ENCODE data around the gene SRGAP2. TPM values are rescaled to one million over a fixed set of nuclear protein-coding genes. Genes with fewer than 3 reads are reported as not detected.
"Not testable (repeated sequence)": the region's sequence is repeated elsewhere in the genome, so short reads cannot be mapped to it uniquely, and the experiment has no call there.

SRGAP2 gene
- total RNA-seq, result 10 to 100 TPM in 5 of 6 experiments, 1 to 10 TPM in 1; 9.8 to 20.0 (median 15.3) TPM
- long read RNA-seq, partial matches to known transcripts, result 0 of 1 reads
- long read RNA-seq, other reads (novel, unspliced or antisense), result 1 of 1 reads

DNA sequence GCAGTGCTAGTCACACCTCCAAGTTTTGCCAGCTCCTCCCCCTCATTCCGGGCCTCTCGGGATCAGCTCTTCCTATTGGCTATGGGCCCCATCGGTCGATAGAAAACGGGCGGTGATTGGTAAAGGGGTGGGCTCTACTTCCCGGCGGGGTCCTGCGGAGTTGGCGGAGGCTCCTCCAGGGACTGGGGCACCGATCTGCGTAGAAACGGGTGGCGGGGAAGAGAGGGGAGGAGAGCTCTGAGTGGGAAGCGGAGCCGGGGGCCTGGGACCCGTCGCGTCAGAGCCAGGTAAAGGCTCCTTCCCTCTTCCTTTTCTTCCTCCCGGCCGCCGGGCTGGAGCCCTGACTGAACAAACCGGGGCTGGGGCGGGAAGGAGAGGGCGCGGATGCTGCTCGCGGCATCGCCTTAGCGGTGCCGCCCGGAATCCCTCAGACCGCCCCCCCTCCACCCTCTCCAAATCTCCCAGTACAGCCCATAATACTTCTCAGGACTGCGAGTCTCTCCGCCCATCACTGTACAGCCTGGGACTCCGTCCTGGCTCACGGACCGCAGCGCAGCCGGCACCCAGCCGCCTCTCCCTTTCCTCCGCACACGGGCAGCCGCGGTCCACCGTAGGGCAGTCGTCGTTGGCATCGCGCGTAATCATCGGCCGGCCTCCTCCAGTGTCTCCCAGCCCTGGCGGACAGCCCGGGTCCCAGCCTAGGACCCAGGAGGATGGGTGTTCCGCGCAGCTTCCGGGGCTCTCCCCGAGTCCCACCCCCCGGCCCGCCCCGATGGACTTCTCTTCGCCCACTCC, at the start of gene SRGAP2:
TSS of gene SRGAP2 (plus strand) at position 178 of the 795 bp plus-strand sequence. CDS start 2,430 bp downstream, outside the sequence.
- H3K27me3 ChIP-seq; H3K9me3 ChIP-seq; H3K4me1 ChIP-seq; intact Hi-C loops (cut with DNase I); H3K36me3 ChIP-seq: not testable (repeated sequence)
- WGBS (ENCODE audit: insufficient coverage, low coverage, low lambda C conversion rate, missing lambda C conversion rate), result 0% methylated on average over 10 of the region's 63 CpGs
- ATAC-seq (peak; percentile 12 to 40 (median 24)), DNase-seq (peak; percentile 60 to 71 (median 61))
- Histone ChIP-seq H3K4me3 (peak within 1 kb of the TSS; percentile 49 to 58 (median 58)), H3K27ac (peak within 1 kb of the TSS in 2 of 3 donors; percentile 53 to 56)

DNA sequence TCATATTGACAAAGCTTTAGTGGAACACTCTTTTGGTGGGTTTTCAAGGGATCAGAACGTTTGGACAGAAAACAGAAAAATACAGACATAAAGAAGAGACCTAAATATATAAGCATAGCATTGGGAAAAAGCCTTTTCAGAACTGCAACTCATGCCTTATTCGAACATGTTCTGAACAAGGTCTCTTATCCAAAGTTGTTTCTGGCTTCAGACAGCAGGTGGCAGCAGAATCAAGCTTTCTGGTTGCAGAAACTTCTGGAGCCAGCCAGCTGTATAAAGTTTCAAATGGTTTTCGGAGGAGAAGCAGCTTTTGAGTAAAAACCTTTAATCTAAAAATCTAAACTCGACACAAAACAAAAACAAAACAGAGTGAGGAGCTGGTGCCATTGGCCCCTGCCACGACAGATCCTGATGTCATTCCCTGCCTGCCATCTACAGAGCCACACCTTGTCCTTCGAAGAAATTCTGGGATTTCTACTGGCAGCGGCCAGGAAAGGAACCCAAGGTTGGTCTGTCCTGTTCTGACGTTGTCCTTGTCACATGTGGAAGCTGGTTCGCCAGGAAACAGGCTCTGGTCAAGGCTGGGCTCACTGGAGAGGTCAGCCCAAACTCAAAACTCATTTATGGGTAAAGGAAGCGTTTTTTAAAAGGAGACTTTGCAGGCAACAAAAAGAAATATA, 35.9 kb upstream of the SRGAP2 start:
- H3K27me3 ChIP-seq; intact Hi-C loops (cut with DNase I); H3K9me3 ChIP-seq; DNase-seq; H3K4me3 ChIP-seq; H3K36me3 ChIP-seq; H3K4me1 ChIP-seq; H3K27ac ChIP-seq: not testable (repeated sequence)
- WGBS (ENCODE audit: insufficient coverage, low coverage, low lambda C conversion rate, missing lambda C conversion rate), result 13% methylated on average over 5 of the region's 10 CpGs
- peak; percentile 95 to 98 (median 97) for ATAC-seq
- TF ChIP-seq, protein P1, sequence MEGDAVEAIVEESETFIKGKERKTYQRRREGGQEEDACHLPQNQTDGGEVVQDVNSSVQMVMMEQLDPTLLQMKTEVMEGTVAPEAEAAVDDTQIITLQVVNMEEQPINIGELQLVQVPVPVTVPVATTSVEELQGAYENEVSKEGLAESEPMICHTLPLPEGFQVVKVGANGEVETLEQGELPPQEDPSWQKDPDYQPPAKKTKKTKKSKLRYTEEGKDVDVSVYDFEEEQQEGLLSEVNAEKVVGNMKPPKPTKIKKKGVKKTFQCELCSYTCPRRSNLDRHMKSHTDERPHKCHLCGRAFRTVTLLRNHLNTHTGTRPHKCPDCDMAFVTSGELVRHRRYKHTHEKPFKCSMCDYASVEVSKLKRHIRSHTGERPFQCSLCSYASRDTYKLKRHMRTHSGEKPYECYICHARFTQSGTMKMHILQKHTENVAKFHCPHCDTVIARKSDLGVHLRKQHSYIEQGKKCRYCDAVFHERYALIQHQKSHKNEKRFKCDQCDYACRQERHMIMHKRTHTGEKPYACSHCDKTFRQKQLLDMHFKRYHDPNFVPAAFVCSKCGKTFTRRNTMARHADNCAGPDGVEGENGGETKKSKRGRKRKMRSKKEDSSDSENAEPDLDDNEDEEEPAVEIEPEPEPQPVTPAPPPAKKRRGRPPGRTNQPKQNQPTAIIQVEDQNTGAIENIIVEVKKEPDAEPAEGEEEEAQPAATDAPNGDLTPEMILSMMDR (IDR thresholded peaks at IDR 0.05), result peak in 2 of 4 donors; percentile 23 to 34

DNA sequence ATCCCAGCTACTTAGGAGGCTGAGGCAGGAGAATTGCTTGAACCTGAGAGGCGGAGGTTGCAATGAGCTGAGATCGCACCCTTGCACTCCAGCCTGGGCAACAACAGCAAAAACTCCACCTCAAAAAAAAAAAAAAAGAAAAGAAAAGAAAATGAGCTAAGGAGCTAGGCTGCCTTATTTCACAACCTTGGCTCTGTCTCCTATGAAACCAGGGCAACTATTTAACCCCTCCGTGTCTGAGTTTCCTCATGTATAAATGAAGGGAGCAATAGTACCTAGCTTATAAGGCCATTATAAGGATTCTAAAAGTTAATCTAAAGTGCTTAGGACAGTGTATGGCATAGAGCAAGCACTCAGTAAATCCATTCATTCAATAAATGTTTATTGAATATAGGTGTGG, 33.5 kb upstream of the SRGAP2 start:
- H3K9me3 ChIP-seq; ATAC-seq; H3K4me1 ChIP-seq; DNase-seq; H3K4me3 ChIP-seq; H3K27ac ChIP-seq; H3K36me3 ChIP-seq; H3K27me3 ChIP-seq; intact Hi-C loops (cut with DNase I): not testable (repeated sequence)
- 30% methylated on average over 1 of the region's 3 CpGs for WGBS (ENCODE audit: insufficient coverage, low coverage, low lambda C conversion rate, missing lambda C conversion rate)

DNA sequence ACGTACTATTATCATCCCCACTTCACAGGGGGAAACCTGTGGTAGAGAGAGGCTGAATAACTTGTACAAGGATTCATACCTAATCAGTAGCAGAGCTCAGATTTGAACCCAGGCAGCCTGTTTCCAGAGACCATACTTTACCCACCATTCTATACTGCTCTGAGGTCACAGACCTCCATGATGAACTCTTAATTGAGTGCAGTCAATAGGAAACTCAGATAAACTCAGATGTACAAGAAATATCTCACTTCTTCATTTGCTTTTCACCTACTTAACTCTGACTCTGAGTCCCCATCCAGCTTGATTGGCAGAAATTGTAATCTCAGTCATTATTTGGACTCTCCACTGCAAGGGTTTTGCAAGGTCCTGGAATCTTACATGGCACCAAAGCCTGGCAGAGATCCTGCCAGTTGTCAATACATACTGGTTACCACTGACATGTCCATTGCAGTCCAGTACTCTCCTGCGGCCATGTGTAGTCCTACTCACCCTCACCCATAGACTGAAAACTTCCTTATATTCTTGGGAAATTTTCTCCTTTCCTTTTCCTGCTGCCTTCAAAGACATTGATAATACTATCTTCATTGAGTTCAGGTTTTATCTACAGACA, 30.1 kb upstream of the SRGAP2 start:
- 100% methylated on average over 1 of the region's 2 CpGs for WGBS (ENCODE audit: insufficient coverage, low coverage, low lambda C conversion rate, missing lambda C conversion rate)
- H3K9me3 ChIP-seq; H3K36me3 ChIP-seq; DNase-seq; H3K27ac ChIP-seq; intact Hi-C loops (cut with DNase I); H3K4me3 ChIP-seq; H3K27me3 ChIP-seq; H3K4me1 ChIP-seq: not testable (repeated sequence)
- ATAC-seq, result peak in 1 of 4 donors; percentile 65

DNA sequence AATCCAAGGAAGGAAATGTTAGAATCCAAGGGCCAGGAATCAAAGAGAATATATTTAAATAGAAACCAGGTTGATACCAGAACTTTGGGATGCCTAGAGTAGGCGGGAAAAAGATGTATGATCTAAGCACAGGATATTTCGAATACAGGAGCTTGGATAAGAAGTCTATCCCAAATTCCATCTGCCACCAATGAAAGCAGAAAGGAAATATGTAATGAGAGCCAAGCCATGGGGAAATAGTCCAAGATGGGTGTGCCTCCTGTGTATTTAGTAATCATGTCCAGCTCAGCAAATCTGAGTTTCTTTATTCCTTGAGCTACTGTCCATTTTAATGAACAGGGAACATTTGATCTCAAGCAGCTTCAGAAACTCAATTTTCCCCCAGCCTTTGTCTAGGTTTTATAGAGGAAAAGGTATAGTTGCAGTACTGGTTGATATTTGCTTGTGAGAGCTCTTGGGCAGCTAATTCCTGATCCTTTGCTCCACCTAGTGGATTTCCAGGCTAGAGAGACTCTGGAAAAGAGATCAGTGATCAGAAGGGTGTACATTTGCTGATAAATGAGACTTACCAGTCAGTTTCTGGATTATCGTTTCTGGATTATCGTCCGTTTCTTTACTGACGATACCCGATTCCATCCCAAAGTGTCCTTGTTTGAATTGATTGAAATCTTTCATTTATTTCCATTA, 29.0 kb upstream of the SRGAP2 start:
- H3K36me3 ChIP-seq; DNase-seq; intact Hi-C loops (cut with DNase I); H3K9me3 ChIP-seq; H3K27ac ChIP-seq; H3K4me1 ChIP-seq; H3K4me3 ChIP-seq; H3K27me3 ChIP-seq: not testable (repeated sequence)
- TF ChIP-seq, protein P1 (IDR thresholded peaks at IDR 0.05), result peak in 3 of 4 donors; percentile 28 to 36 (median 33)
- WGBS (ENCODE audit: insufficient coverage, low coverage, low lambda C conversion rate, missing lambda C conversion rate), result 80% methylated on average over 5 of the region's 7 CpGs
- peak; percentile 74 to 82 (median 80) for ATAC-seq

DNA sequence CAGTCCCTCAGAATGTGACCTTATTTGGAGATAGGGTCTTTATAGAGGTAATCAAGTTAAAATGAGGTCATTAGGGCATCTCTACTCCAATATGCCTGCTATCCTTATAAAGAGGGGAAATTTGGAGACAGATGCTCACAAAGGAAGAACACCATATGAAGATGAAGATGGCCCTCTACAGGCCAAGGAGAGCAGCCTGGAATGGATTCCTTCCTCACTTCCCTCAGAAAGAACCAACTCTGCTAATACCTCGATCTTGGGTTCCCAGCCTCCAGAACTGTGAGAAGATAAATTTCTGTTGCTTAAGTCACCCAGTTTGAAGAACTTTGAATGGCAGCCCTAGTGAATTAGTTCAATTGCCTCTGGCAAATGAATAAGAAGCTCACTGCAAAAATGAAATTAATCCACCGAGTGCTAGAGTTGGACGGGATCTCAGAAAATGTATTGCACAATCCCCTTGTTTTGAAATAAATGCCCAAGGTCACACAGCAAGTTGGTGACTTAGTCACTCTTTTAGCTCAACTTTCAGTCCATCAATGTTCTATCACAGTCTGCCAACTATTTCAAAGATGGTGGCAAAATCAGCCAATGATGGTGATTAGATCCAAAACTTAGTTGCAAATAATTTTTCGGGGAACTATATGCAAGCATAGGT, 27.8 kb upstream of the SRGAP2 start:
- H3K27ac ChIP-seq; H3K27me3 ChIP-seq; H3K9me3 ChIP-seq; intact Hi-C loops (cut with DNase I); H3K36me3 ChIP-seq; H3K4me1 ChIP-seq; H3K4me3 ChIP-seq; DNase-seq: not testable (repeated sequence)
- peak; percentile 51 to 86 (median 80) for ATAC-seq
- 40% methylated on average over 1 of the region's 4 CpGs for WGBS (ENCODE audit: insufficient coverage, low coverage, low lambda C conversion rate, missing lambda C conversion rate)

DNA sequence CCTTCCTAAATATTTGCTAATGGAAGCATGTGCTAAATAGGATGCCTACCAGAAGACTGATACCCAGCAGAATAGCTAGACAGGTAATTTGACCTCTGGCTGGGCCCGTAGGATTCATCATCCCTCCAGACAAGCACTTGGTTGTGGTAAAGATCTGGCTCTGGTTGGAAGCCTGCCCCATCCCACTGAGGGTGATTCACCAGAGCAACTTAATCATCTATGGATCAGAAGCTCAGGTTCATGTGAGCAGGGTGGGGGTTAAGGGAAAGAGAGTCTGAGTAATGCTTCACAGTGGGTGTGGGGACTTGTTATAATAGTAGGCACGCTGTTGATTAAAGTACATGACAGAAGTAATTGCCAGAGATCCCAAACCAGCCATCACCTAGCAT, 27.2 kb upstream of the SRGAP2 start:
- H3K36me3 ChIP-seq; H3K27me3 ChIP-seq; DNase-seq; H3K4me1 ChIP-seq; H3K9me3 ChIP-seq; intact Hi-C loops (cut with DNase I); H3K4me3 ChIP-seq; H3K27ac ChIP-seq: not testable (repeated sequence)
- 80% methylated on average over 1 of the region's 2 CpGs for WGBS (ENCODE audit: insufficient coverage, low coverage, low lambda C conversion rate, missing lambda C conversion rate)
- ATAC-seq, result peak in 1 of 4 donors; percentile 35

Data from right lobe of liver (tissue), 6 donors.